Cardiac muscle cell (in vitro differentiated cells and primary cell): ENCODE results near the gene MPHOSPH9. TPM values are rescaled to one million over a fixed set of nuclear protein-coding genes. Genes with fewer than 3 reads are reported as not detected.

Experiments used
- DNase-seq, 2 donors: peaks; one replicate each; pipeline versions ENCODE4 v3.0.0 to v3.0.0-alpha.2; 2010 to 2017; ENCODE audit warnings: low read depth in 1 of 2, low spot score in 1 of 2
- H3K27ac ChIP-seq: fragments of 200-600 bp; sonication (generic); 2 replicates; pipeline ENCODE4 v1.5.1; 2016
- H3K27me3 ChIP-seq: fragments of 200-600 bp; sonication (generic); 2 replicates; pipeline ENCODE4 v1.6.0; 2016; ENCODE audit warnings: control low read depth
- H3K36me3 ChIP-seq: fragments of 200-600 bp; sonication (generic); 2 replicates; pipeline ENCODE4 v1.5.1; 2016; ENCODE audit warnings: control low read depth
- H3K4me1 ChIP-seq: fragments of 200-600 bp; sonication (generic); 2 replicates; pipeline ENCODE4 v1.8.1; 2017; ENCODE audit warnings: low read depth, mild to moderate bottlenecking, mixed run types
- H3K4me3 ChIP-seq: fragments of 200-600 bp; sonication (generic); 2 replicates; pipeline ENCODE4 v1.5.1; 2016; ENCODE audit warnings: mild to moderate bottlenecking
- H3K9me3 ChIP-seq: fragments of 200-600 bp; sonication (generic); 2 replicates; pipeline ENCODE4 v1.5.1; 2017; ENCODE audit warnings: low read depth, mild to moderate bottlenecking, control low read depth
- polyA plus RNA-seq: library from polyadenylated mRNA; unstranded; fragments of >200 nt; fragmentation: Nextera tagmentation; extraction: Ambion mirVana; gene quantifications from 2 replicates; pipeline ENCODE4 v1.2.1, GENCODE V29; 2016
- total RNA-seq: library from RNA; depleted of rRNA; stranded (reverse); fragments of >200 nt; gene quantifications from 2 replicates; pipeline ENCODE4 v1.2.3, GENCODE V29; 2016
- TF ChIP-seq, protein P1 (sequence below): IDR thresholded peaks from 2 replicates; pipeline ENCODE4 v1.5.1; 2012; ENCODE audit warnings: low read depth, mild to moderate bottlenecking, low read length

MPHOSPH9 gene
- total and polyA plus RNA-seq, 2 experiments from 2014 or later: 18.1 to 90.9 TPM

DNA sequence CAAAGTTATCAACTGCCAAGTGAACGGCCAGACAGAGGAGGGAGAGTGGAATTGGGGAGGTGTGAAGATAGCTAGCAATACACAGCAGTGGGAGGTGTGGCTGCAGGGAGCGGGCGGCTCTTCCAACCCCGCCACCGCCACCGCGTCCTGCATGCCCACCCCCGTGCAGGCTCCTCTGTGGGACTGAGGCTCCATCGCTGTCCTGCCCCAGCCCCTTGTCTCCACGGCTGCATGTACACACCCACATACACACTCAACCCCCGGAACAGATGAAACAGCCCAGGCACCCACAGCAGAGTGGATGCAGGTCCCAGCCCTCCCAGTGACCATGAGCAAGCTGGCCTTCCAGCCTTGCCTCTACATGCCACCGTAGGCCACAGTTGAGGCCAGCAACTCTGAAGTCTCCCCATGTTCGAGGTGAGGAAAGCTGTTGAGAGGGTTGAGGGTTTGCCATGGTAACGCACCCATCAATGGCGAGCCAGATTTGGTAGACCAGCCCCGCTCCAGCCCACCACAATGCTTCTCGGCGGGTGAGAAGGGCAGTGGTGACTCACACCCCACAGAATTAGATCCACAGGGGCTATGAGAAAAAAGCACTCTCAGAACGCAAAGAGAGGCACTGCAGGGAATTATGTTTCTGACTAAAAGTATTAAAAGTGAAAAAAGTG is 121.3 kb downstream of the MPHOSPH9 start:
- Histone ChIP-seq H3K4me3 (no peak overlapping the region), H3K36me3 (no peaks in the 10 kb centered on the region), H3K27ac (no peak overlapping the region), H3K4me1 (peaks cover 43% of the 10 kb centered on the region), H3K27me3 (no peaks in the 10 kb centered on the region), H3K9me3 (no peaks in the 10 kb centered on the region)
- TF ChIP-seq, protein P1, sequence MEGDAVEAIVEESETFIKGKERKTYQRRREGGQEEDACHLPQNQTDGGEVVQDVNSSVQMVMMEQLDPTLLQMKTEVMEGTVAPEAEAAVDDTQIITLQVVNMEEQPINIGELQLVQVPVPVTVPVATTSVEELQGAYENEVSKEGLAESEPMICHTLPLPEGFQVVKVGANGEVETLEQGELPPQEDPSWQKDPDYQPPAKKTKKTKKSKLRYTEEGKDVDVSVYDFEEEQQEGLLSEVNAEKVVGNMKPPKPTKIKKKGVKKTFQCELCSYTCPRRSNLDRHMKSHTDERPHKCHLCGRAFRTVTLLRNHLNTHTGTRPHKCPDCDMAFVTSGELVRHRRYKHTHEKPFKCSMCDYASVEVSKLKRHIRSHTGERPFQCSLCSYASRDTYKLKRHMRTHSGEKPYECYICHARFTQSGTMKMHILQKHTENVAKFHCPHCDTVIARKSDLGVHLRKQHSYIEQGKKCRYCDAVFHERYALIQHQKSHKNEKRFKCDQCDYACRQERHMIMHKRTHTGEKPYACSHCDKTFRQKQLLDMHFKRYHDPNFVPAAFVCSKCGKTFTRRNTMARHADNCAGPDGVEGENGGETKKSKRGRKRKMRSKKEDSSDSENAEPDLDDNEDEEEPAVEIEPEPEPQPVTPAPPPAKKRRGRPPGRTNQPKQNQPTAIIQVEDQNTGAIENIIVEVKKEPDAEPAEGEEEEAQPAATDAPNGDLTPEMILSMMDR: no peak
- DNase-seq: no peak

- no peak for DNase-seq
- TF ChIP-seq, protein P1: no peak
- no peaks in the 10 kb centered on the region for H3K9me3 ChIP-seq
- no peak overlapping the region for H3K4me3 ChIP-seq
- H3K4me1 ChIP-seq: peaks cover 33% of the 10 kb centered on the region
- H3K27me3 ChIP-seq: no peaks in the 10 kb centered on the region
- H3K27ac ChIP-seq: no peak overlapping the region
- H3K36me3 ChIP-seq: no peaks in the 10 kb centered on the region
These were observed 123.6 kb downstream of the MPHOSPH9 start for GRCh38 chr12:123109319-123109772.

GRCh38 chr12:123108682-123109066 is 124.3 kb downstream of the MPHOSPH9 start:
- no peak for DNase-seq
- Histone ChIP-seq H3K36me3 (no peaks in the 10 kb centered on the region), H3K9me3 (no peaks in the 10 kb centered on the region), H3K27me3 (no peaks in the 10 kb centered on the region), H3K27ac (no peak overlapping the region), H3K4me3 (no peak overlapping the region), H3K4me1 (peaks cover 33% of the 10 kb centered on the region)
- TF ChIP-seq, protein P1: no peak

- H3K27me3 ChIP-seq: no peaks in the 10 kb centered on the region
- H3K27ac ChIP-seq: no peak overlapping the region
These were observed 124.8 kb downstream of the MPHOSPH9 start for GRCh38 chr12:123107926-123108681.

DNA sequence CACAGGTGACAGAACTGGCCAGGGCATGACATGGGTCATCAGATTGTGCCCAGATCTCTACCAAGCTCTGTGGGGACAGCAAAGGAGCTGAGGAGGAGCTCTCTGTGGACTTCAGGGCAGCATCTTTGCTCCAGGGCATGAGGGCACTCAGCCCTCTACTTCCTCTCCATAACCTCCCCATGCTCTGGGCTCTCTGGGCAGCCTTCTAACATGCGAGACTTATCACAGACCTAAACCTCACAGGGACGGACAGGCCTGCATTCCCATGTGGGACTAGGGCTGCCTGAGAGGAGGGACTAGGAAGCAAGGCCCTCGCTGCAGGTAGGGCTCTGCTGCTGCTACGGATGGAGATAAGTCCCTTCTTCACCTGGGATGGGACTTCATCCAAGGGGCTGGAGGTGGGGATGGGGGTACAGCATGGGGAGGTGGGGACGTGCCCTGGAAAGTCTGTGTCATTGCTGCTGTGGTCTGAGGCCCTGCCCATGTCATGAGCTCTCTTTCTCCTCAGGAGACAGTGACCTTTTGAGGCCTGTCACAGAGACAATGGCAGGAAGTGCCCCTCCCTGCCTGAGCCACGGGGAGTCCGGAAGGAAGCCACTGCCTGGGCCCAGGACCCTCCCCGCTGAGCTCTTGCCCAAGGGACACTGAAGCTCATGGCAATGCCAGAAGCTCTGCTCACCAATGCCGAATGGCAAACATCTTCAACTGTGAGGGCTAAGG is 126.1 kb downstream of the MPHOSPH9 start:
- no peak overlapping the region for H3K27ac ChIP-seq
- TF ChIP-seq, protein P1: no peak

More at GRCh38 chr12:123107926-123108681, 124.8 kb downstream of the MPHOSPH9 start:
- peaks cover 29% of the 10 kb centered on the region for H3K4me1 ChIP-seq
- DNase-seq: no peak
- no peaks in the 10 kb centered on the region for H3K9me3 ChIP-seq
- TF ChIP-seq, protein P1: no peak
- no peaks in the 10 kb centered on the region for H3K36me3 ChIP-seq
- no peak overlapping the region for H3K4me3 ChIP-seq

More for the DNA sequence above, 126.1 kb downstream of the MPHOSPH9 start:
- DNase-seq: no peak
- H3K4me1 ChIP-seq: peaks cover 20% of the 10 kb centered on the region
- no peaks in the 10 kb centered on the region for H3K36me3 ChIP-seq
- H3K27me3 ChIP-seq: no peaks in the 10 kb centered on the region
- no peaks in the 10 kb centered on the region for H3K9me3 ChIP-seq
- H3K4me3 ChIP-seq: no peak overlapping the region
